Cardiac fibroblast (primary cell): ENCODE data around the gene RASA2.

Experiments used
- DNase-seq, 2 donors: peaks; one replicate each; pipeline versions ENCODE4 v3.0.0 to v3.0.0-alpha.2; 2010; ENCODE audit warnings: low read depth in 2 of 2
- H3K4me3 ChIP-seq, 2 donors: replicated peaks in 1 of 2; 1 replicate in 1 of 2; 2 replicates in 1 of 2; pipeline ENCODE4 v1.5.1; 2011; ENCODE audit warnings: low read depth in 2 of 2, low read length in 2 of 2, mild to moderate bottlenecking in 2 of 2, moderate library complexity in 1 of 2
- CTCF ChIP-seq: IDR thresholded peaks from one replicate; pipeline ENCODE4 v1.5.1; 2011; ENCODE audit warnings: low read depth, mild to moderate bottlenecking, low read length, inconsistent platforms

The RASA2 gene

DNA sequence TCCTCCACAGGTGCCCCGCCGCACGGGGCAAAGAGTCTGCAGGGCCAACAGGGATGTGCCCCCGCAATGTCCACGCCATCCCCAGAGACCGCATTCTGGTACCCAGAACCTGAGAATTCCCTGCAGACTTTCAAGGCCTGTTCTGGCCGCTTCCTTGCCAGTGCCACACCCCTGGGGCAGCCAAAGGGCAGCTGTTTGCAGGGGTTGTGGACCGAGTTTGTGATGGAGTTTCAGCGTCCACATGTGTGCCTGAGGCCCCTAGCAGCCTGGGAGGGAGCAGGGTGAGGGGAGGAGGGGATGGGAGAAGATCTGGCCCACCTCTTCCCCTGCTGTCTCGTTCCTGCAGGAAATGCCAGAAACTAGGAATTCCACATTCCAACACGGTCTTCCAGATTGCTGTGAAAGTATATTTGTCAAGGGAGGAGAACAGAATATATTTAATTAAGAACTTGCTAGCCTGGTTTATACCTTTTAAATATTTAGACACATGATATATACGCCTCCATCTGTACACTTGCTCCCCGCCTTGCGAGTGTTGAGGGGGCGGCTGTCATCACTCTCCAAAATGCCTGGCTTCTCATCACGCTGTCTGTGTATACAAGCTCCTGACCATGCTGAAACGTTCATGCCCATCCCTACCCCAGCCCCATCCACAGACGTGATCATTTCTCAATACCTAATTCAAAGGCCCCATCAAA, 31.1 kb upstream of the RASA2 start:
- TF ChIP-seq CTCF: no peak
- peak in 1 of 2 donors; percentile 32 for DNase-seq
- H3K4me3 ChIP-seq: peak overlapping the region in 1 of 2 donors; percentile 18

DNA sequence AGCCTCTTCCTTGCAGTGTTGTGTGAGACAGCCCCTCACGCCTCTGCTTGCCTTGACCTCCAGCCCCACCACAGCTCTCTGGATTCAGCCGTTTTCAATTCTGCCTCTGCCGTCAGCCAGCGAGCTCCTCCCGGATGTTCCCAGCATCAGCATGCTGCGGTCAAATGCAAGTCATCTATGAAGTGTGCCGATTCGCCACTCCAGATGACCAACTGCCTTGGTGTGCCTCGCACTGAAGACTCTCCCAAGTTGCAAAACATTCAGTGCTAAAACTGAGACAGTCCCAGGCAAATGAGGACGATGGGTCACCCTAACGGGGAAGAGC, 30.6 kb upstream of the RASA2 start:
- DNase-seq: peak; percentile 70 to 94
- H3K4me3 ChIP-seq: peak overlapping the region in 1 of 2 donors; percentile 18
- TF ChIP-seq CTCF: no peak

- H3K4me3 ChIP-seq: no peak overlapping the region
- no peak for DNase-seq
- TF ChIP-seq CTCF: no peak
These were observed 29.1 kb upstream of the RASA2 start for GRCh38 chr3:141457624-141458236.

GRCh38 chr3:141459008-141459407, 27.8 kb upstream of the RASA2 start:
- no peak for TF ChIP-seq CTCF

DNA sequence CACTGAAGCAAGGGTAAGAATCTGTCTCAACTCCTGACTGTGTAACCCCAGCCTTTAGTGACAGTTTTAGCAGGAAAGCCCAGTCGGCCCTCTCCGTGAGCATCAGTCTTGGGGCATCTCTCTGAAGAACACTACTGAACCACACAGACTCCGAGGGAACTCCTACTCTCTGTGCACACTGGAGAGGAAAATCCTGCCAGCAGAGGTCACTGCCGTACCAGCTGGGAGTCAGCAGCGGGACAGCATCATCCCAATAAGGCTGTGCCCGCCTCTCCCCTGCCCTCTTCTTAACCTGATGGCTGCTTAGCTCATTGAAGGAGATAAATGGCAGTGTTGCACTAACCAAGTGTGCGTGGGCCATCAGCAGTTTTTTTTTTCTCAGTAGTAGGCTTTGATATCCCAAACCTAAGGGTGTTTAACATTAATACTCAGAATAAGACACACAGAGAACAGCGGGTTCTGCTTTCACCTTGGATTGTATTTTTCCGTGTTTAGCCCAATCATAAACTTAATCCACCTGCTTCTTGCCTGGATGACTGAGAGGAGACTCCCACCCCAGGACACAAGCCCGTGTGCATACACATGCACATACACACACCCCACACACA, 26.6 kb upstream of the RASA2 start:
- no peak overlapping the region for H3K4me3 ChIP-seq
- peak; percentile 90 for DNase-seq
- TF ChIP-seq CTCF: peak; percentile 88

More at GRCh38 chr3:141459008-141459407, 27.8 kb upstream of the RASA2 start:
- DNase-seq: no peak
- H3K4me3 ChIP-seq: no peak overlapping the region

- no peak for TF ChIP-seq CTCF
- no peak overlapping the region for H3K4me3 ChIP-seq
- DNase-seq: no peak
These were observed 24.5 kb upstream of the RASA2 start for GRCh38 chr3:141462176-141462859.
